Measurements from ENCODE around the gene PHF10.
"Not testable (repeated sequence)": the region's sequence is repeated elsewhere in the genome, so short reads cannot be mapped to it uniquely, and the experiment has no call there.

Gene PHF10

GRCh38 chr6:169723200-169723909, 945 bp downstream of the PHF10 start:
- DNase-seq (ENCODE audit: low read depth), result peak; percentile 88

- peak; percentile 88 for DNase-seq (ENCODE audit: low read depth)
Observed at GRCh38 chr6:169722362-169723199, 1.7 kb downstream of the PHF10 start.

GRCh38 chr6:169720207-169720855, 4.0 kb downstream of the PHF10 start:
- DNase-seq (ENCODE audit: low read depth), result no peak

GRCh38 chr6:169719117-169719516, 5.2 kb downstream of the PHF10 start:
- DNase-seq (ENCODE audit: low read depth), result peak; percentile 61

- DNase-seq (ENCODE audit: low read depth), result no peak
Observed at GRCh38 chr6:169714595-169714994, 9.7 kb downstream of the PHF10 start.

GRCh38 chr6:169714178-169714577, 10.1 kb downstream of the PHF10 start:
- DNase-seq (ENCODE audit: low read depth), result no peak

GRCh38 chr6:169710009-169710408, 14.3 kb downstream of the PHF10 start:
- no peak for DNase-seq (ENCODE audit: low read depth)

- no peak for DNase-seq (ENCODE audit: low read depth)
Observed at GRCh38 chr6:169709293-169709692, 15.0 kb downstream of the PHF10 start.

- no peak for DNase-seq (ENCODE audit: low read depth)
Observed at GRCh38 chr6:169707772-169708171, 16.5 kb downstream of the PHF10 start.

- DNase-seq (ENCODE audit: low read depth), result no peak
Observed at GRCh38 chr6:169702840-169703246, 21.5 kb downstream of the PHF10 start.

- peak; percentile 97 for DNase-seq (ENCODE audit: low read depth)
Observed at GRCh38 chr6:169701954-169702839, 22.1 kb downstream of the PHF10 start, which contains the start of the genes C6orf120 and WDR27. Gene C6orf120 (plus strand): TSS chr6:169702126. CDS start chr6:169702460, 334 bp downstream. Gene WDR27 (minus strand): TSS chr6:169702029. CDS start chr6:169689005, 13,024 bp downstream.

- DNase-seq (ENCODE audit: low read depth), result no peak
Observed at GRCh38 chr6:169701311-169701953, 22.9 kb downstream of the PHF10 start.

GRCh38 chr6:169700296-169700695, 24.0 kb downstream of the PHF10 start:
- DNase-seq (ENCODE audit: low read depth), result no peak

- DNase-seq (ENCODE audit: low read depth), result not testable (repeated sequence)
Observed at GRCh38 chr6:169697115-169697514, 27.2 kb downstream of the PHF10 start.

- no peak for DNase-seq (ENCODE audit: low read depth)
Observed at GRCh38 chr6:169695131-169695530, 29.2 kb downstream of the PHF10 start.

- no peak for DNase-seq (ENCODE audit: low read depth)
Observed at GRCh38 chr6:169692516-169692915, 31.8 kb downstream of the PHF10 start.

- no peak for DNase-seq (ENCODE audit: low read depth)
Observed at GRCh38 chr6:169691260-169691659, 33.0 kb downstream of the PHF10 start.

- DNase-seq (ENCODE audit: low read depth), result peak; percentile 96
Observed at GRCh38 chr6:169689287-169689686, 35.0 kb downstream of the PHF10 start.

GRCh38 chr6:169685860-169686259, 38.4 kb downstream of the PHF10 start:
- DNase-seq (ENCODE audit: low read depth), result no peak

- no peak for DNase-seq (ENCODE audit: low read depth)
Observed at GRCh38 chr6:169684056-169684455, 40.2 kb downstream of the PHF10 start.

- no peak for DNase-seq (ENCODE audit: low read depth)
Observed at GRCh38 chr6:169678342-169678741, 46.0 kb downstream of the PHF10 start.

Data from iris pigment epithelial cell (primary cell).